ENCODE data around the gene C8G.

The C8G gene

GRCh38 chr9:136977649-136978072 is 32.6 kb downstream of the C8G start:
- TF ChIP-seq CTCF (conservative IDR thresholded peaks at IDR 0.05; ENCODE audit: low read depth) = no peak
- ChIA-PET POLR2A (ENCODE audit: low non-redundant PET) (interaction anchor here (0.5 to 0.6 kb wide), 2 partner anchors 24 to 125 kb away, joined by 3 read pairs; no protein-coding TSS in a partner anchor), CTCF (no interaction called here)
- H3K27ac ChIP-seq = peak overlapping the region; percentile 80
- no peak for DNase-seq (ENCODE audit: low spot score)

- peak overlapping the region; percentile 80 for H3K27ac ChIP-seq
- DNase-seq (ENCODE audit: low spot score) = peak; percentile 100
- TF ChIP-seq CTCF (conservative IDR thresholded peaks at IDR 0.05; ENCODE audit: low read depth) = no peak
- CTCF ChIA-PET = interaction anchor here (0.6 to 1.0 kb wide), 3 partner anchors 57 to 282 kb away, joined by 3 to 5 read pairs (median 5); no protein-coding TSS in a partner anchor
- POLR2A ChIA-PET (ENCODE audit: low non-redundant PET) = interaction anchor here (0.5 to 1.2 kb wide), 6 partner anchors 10 to 125 kb away, joined by 3 to 5 read pairs (median 3); partner anchors contain the start of gene CLIC3
Observed at GRCh38 chr9:136978073-136978864, 33.2 kb downstream of the C8G start.

- POLR2A ChIA-PET (ENCODE audit: low non-redundant PET) = interaction anchor here (0.6 to 1.2 kb wide), 3 partner anchors 10 to 17 kb away, joined by 3 to 5 read pairs (median 3); partner anchors contain the start of gene CLIC3
- CTCF ChIA-PET = interaction anchor here (1.0 kb wide), 1 partner anchor 56 kb away, joined by 5 read pairs; no protein-coding TSS in a partner anchor
- H3K27ac ChIP-seq = peak overlapping the region; percentile 57
- no peak for TF ChIP-seq CTCF (conservative IDR thresholded peaks at IDR 0.05; ENCODE audit: low read depth)
- no peak for DNase-seq (ENCODE audit: low spot score)
Observed at GRCh38 chr9:136978865-136979544, 34.0 kb downstream of the C8G start.

- H3K27ac ChIP-seq = peak overlapping the region; percentile 57
- POLR2A ChIA-PET (ENCODE audit: low non-redundant PET) = no interaction called here
- CTCF ChIA-PET = interaction anchor here (0.6 to 1.1 kb wide), 3 partner anchors 9 to 531 kb away, joined by 3 read pairs; no protein-coding TSS in a partner anchor
- TF ChIP-seq CTCF (conservative IDR thresholded peaks at IDR 0.05; ENCODE audit: low read depth) = no peak
- DNase-seq (ENCODE audit: low spot score) = no peak
Observed at GRCh38 chr9:136979769-136980587, 34.9 kb downstream of the C8G start.

- TF ChIP-seq CTCF (conservative IDR thresholded peaks at IDR 0.05; ENCODE audit: low read depth) = no peak
- POLR2A ChIA-PET (ENCODE audit: low non-redundant PET) = no interaction called here
- peak overlapping the region; percentile 57 for H3K27ac ChIP-seq
- CTCF ChIA-PET = interaction anchor here (0.6 to 1.4 kb wide), 6 partner anchors 10 to 530 kb away, joined by 3 to 4 read pairs (median 3); no protein-coding TSS in a partner anchor
- no peak for DNase-seq (ENCODE audit: low spot score)
Observed at GRCh38 chr9:136980669-136981478, 35.8 kb downstream of the C8G start.
